ENCODE measurements around the gene KLF13. TPM values are rescaled to one million over a fixed set of nuclear protein-coding genes. Genes with fewer than 3 reads are reported as not detected.

Gene KLF13
- total and polyA plus RNA-seq, 2 donors (not counting 1 experiment from before 2014, with no cell fraction given): 65.5 to 140 TPM

- H3K79me2 ChIP-seq (ENCODE audit: control insufficient read depth, insufficient read depth, low read length): no peaks in the 10 kb centered on the region
- H3K27me3 ChIP-seq (replicated peaks in 1 of 4; ENCODE audit: control extremely low read depth in 1 of 4, control insufficient read depth in 3 of 4, insufficient read depth in 4 of 4, low read length in 3 of 4): no peaks in the 10 kb centered on the region
- no peak for ATAC-seq (ENCODE audit: low read depth)
- intact Hi-C loops (cut with micrococcal nuclease): no loop called here
- H3K9ac ChIP-seq (ENCODE audit: low read length): no peak overlapping the region
- ChIA-PET CTCF (interaction anchor here (1.0 to 1.2 kb wide), 2 partner anchors 46 to 154 kb away, joined by 3 read pairs; no protein-coding TSS in a partner anchor), POLR2A (interaction anchor here (0.6 kb wide), 1 partner anchor 49 kb away, joined by 3 read pairs; no protein-coding TSS in a partner anchor)
- H3K4me1 ChIP-seq (ENCODE audit: control insufficient read depth in 2 of 2, insufficient read depth in 2 of 2, low read length in 2 of 2): peaks cover 0 to 5% of the 10 kb centered on the region in 2 donors
- H2AFZ ChIP-seq (ENCODE audit: insufficient read depth, low read depth, low read length, poor library complexity, severe bottlenecking): no peak overlapping the region
- Mint-ChIP-seq H3K4me3 (no peak overlapping the region), H3K27me3 (no peaks in the 10 kb centered on the region), H3K27ac (no peak overlapping the region), H3K4me1 (peaks cover 2% of the 10 kb centered on the region), H3K9me3 (ENCODE audit: insufficient read depth) (peaks cover 3% of the 10 kb centered on the region)
- no peak overlapping the region for H3K4me3 ChIP-seq (ENCODE audit: control extremely low read depth in 1 of 5, extremely low read depth in 1 of 5, insufficient read depth in 1 of 5, low read depth in 2 of 5, low read length in 4 of 5)
- H3K27ac ChIP-seq (ENCODE audit: low read length in 2 of 2): no peak overlapping the region
- no peaks in the 10 kb centered on the region for H3K36me3 ChIP-seq (replicated peaks in 1 of 2; ENCODE audit: control extremely low read depth in 1 of 2, control insufficient read depth in 1 of 2, extremely low read depth in 1 of 2, insufficient read depth in 2 of 2, low read length in 1 of 2)
- H3K4me2 ChIP-seq (replicated peaks; ENCODE audit: low read depth, low read length, poor library complexity, severe bottlenecking): no peak overlapping the region
- no peak for TF ChIP-seq CTCF (IDR thresholded peaks at IDR 0.05)
- no peak for TF ChIP-seq EZH2 (IDR thresholded peaks at IDR 0.05; ENCODE audit: borderline replicate concordance, insufficient read depth, low read depth, low read length, poor library complexity, severe bottlenecking)
- H3K9me3 ChIP-seq (ENCODE audit: control extremely low read depth in 1 of 3, control insufficient read depth in 2 of 3, insufficient read depth in 1 of 3, low read length in 2 of 3): peaks cover 0 to 4% (median 0%) of the 10 kb centered on the region in 3 donors
- no peak for DNase-seq
- 95% methylated on average over 14 of the region's 16 CpGs for WGBS (ENCODE audit: insufficient coverage)
- H4K20me1 ChIP-seq (ENCODE audit: control insufficient read depth, insufficient read depth, low read length, poor library complexity, severe bottlenecking): no peaks in the 10 kb centered on the region
These were observed 46.4 kb upstream of the KLF13 start for GRCh38 chr15:31280046-31280830.

GRCh38 chr15:31280831-31281216 is 45.8 kb upstream of the KLF13 start:
- Mint-ChIP-seq H3K27me3 (no peaks in the 10 kb centered on the region), H3K4me1 (peaks cover 4% of the 10 kb centered on the region), H3K9me3 (ENCODE audit: insufficient read depth) (peaks cover 3% of the 10 kb centered on the region), H3K27ac (no peak overlapping the region), H3K4me3 (no peak overlapping the region)
- Histone ChIP-seq H3K9me3 (ENCODE audit: control extremely low read depth in 1 of 3, control insufficient read depth in 2 of 3, insufficient read depth in 1 of 3, low read length in 2 of 3) (no peaks in the 10 kb centered on the region), H3K79me2 (ENCODE audit: control insufficient read depth, insufficient read depth, low read length) (no peaks in the 10 kb centered on the region), H3K27ac (ENCODE audit: low read length in 2 of 2) (no peak overlapping the region), H3K4me1 (ENCODE audit: control insufficient read depth in 2 of 2, insufficient read depth in 2 of 2, low read length in 2 of 2) (peaks cover 0 to 5% of the 10 kb centered on the region in 2 donors), H3K27me3 (replicated peaks in 1 of 4; ENCODE audit: control extremely low read depth in 1 of 4, control insufficient read depth in 3 of 4, insufficient read depth in 4 of 4, low read length in 3 of 4) (no peaks in the 10 kb centered on the region), H3K36me3 (replicated peaks in 1 of 2; ENCODE audit: control extremely low read depth in 1 of 2, control insufficient read depth in 1 of 2, extremely low read depth in 1 of 2, insufficient read depth in 2 of 2, low read length in 1 of 2) (no peaks in the 10 kb centered on the region), H4K20me1 (ENCODE audit: control insufficient read depth, insufficient read depth, low read length, poor library complexity, severe bottlenecking) (no peaks in the 10 kb centered on the region), H3K4me2 (replicated peaks; ENCODE audit: low read depth, low read length, poor library complexity, severe bottlenecking) (no peak overlapping the region), H2AFZ (ENCODE audit: insufficient read depth, low read depth, low read length, poor library complexity, severe bottlenecking) (no peak overlapping the region), H3K9ac (ENCODE audit: low read length) (no peak overlapping the region), H3K4me3 (ENCODE audit: control extremely low read depth in 1 of 5, extremely low read depth in 1 of 5, insufficient read depth in 1 of 5, low read depth in 2 of 5, low read length in 4 of 5) (no peak overlapping the region)
- intact Hi-C loops (cut with micrococcal nuclease): no loop called here
- DNase-seq: no peak
- ATAC-seq (ENCODE audit: low read depth): no peak
- CTCF ChIA-PET: no interaction called here
- 97% methylated on average over 3 of the region's 6 CpGs for WGBS (ENCODE audit: insufficient coverage)
- POLR2A ChIA-PET: no interaction called here
- TF ChIP-seq CTCF (IDR thresholded peaks at IDR 0.05): no peak
- no peak for TF ChIP-seq EZH2 (IDR thresholded peaks at IDR 0.05; ENCODE audit: borderline replicate concordance, insufficient read depth, low read depth, low read length, poor library complexity, severe bottlenecking)

Data from B cell (primary cell).